Smooth muscle cell (in vitro differentiated cells): Measurements from ENCODE around the gene BORCS8. TPM values are rescaled to one million over a fixed set of nuclear protein-coding genes. Genes with fewer than 3 reads are reported as not detected.

Experiments used
- DNase-seq: peaks from one replicate; lab custom pipeline; 2025; ENCODE audit not compliant: unreplicated experiment; lab: John Stamatoyannopoulos, UW
- H2AFZ ChIP-seq: fragments of 200-600 bp; sonication (generic); 2 replicates; pipeline ENCODE4 v1.6.0; 2016; ENCODE audit warnings: antibody characterized with exemption, low read depth, mild to moderate bottlenecking
- H3F3A ChIP-seq: fragments of 200-600 bp; sonication (generic); 2 replicates; pipeline ENCODE4 v1.6.0; 2017; ENCODE audit warnings: antibody characterized with exemption, low read depth
- H3K27ac ChIP-seq: fragments of 200-600 bp; sonication (generic); 2 replicates; pipeline ENCODE4 v1.5.1; 2016; ENCODE audit warnings: low read depth, mild to moderate bottlenecking
- H3K27me3 ChIP-seq: fragments of 200-600 bp; sonication (generic); 2 replicates; pipeline ENCODE4 v1.6.1; 2016; ENCODE audit warnings: low read depth, mild to moderate bottlenecking
- H3K36me3 ChIP-seq: fragments of 200-600 bp; sonication (generic); 2 replicates; pipeline ENCODE4 v1.5.1; 2016; ENCODE audit warnings: low read depth
- H3K4me1 ChIP-seq: fragments of 200-600 bp; sonication (generic); 2 replicates; pipeline ENCODE4 v1.5.1; 2016; ENCODE audit warnings: low read depth
- H3K4me2 ChIP-seq: fragments of 200-600 bp; sonication (generic); 2 replicates; pipeline ENCODE4 v1.6.0; 2016; ENCODE audit warnings: mild to moderate bottlenecking
- H3K4me3 ChIP-seq: fragments of 200-600 bp; sonication (generic); 2 replicates; pipeline ENCODE4 v1.5.1; 2016; ENCODE audit warnings: mild to moderate bottlenecking
- H3K79me2 ChIP-seq: fragments of 200-600 bp; sonication (generic); 2 replicates; pipeline ENCODE4 v1.6.0; 2016; ENCODE audit warnings: low read depth, mild to moderate bottlenecking
- H3K9ac ChIP-seq: fragments of 200-600 bp; sonication (generic); 2 replicates; pipeline ENCODE4 v1.6.0; 2016; ENCODE audit warnings: low read depth
- H3K9me3 ChIP-seq: fragments of 200-600 bp; sonication (generic); replicated peaks from 2 replicates; pipeline ENCODE4 v1.5.1; 2016; ENCODE audit warnings: low read depth
- H4K20me1 ChIP-seq: fragments of 200-600 bp; sonication (generic); 2 replicates; pipeline ENCODE4 v1.6.0; 2016; ENCODE audit warnings: low read depth
- CTCF ChIP-seq: fragments of 200-600 bp; sonication (generic); IDR thresholded peaks from 2 replicates; pipeline ENCODE4 v1.5.1; 2017; ENCODE audit warnings: borderline replicate concordance, mild to moderate bottlenecking, antibody characterized with exemption; ENCODE audit not compliant: insufficient read depth, poor library complexity, severe bottlenecking
- WGBS: methylation state at CpG from one replicate; pipeline ENCODE4 v1.1.7; 2016; ENCODE audit warnings: low lambda C conversion rate; 5-methylcytosine and 5-hydroxymethylcytosine counted together
- polyA plus RNA-seq: library from polyadenylated mRNA; unstranded; fragments of >200 nt; fragmentation: Nextera tagmentation; extraction: Ambion mirVana; gene quantifications from 2 replicates; pipeline ENCODE4 v1.2.1, GENCODE V29; 2016
- total RNA-seq: library from RNA; depleted of rRNA; stranded (reverse); fragments of >200 nt; gene quantifications from 2 replicates; pipeline ENCODE4 v1.2.3, GENCODE V29; 2014

BORCS8 gene
- total and polyA plus RNA-seq, 2 experiments from 2014 or later: 10.0 to 15.7 TPM

DNA sequence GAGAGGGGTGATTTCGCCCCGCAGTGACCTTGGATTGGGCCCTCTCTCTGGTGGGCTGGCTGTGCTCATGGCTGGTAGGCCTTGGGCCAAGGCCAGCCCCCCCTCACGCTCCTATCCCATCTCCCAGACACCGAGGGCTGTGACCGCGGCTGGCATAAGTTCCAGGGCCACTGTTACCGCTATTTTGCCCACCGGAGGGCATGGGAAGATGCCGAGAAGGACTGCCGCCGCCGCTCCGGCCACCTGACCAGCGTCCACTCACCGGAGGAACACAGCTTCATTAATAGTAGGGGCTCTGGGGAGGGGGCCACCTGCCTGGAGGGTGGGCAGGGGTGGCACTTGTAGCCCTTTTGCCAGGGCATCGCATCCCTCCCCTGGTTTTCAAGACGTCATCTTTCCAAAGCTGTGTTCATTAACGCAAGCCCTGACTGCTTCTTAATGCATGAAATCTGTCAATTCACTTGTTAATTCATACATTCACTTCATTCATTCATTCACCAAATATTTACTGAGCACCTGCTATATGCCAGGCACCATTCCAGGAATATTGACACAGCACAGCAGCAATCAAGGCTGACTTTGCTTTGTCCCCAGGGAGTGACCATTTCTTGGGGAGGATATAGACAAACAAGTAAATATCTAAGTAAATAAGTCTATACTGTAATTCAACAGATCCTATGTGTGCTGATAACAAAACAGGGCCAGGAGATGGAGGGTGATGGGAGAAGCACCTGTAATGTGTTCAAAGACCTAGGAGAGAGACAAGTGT is 46.4 kb upstream of the BORCS8 start:
- Histone ChIP-seq H3K9ac (no peak overlapping the region), H3F3A (no peaks in the 10 kb centered on the region), H2AFZ (no peak overlapping the region), H3K36me3 (no peaks in the 10 kb centered on the region), H4K20me1 (no peaks in the 10 kb centered on the region), H3K9me3 (peaks cover 5% of the 10 kb centered on the region), H3K4me1 (no peaks in the 10 kb centered on the region), H3K79me2 (no peaks in the 10 kb centered on the region), H3K27me3 (peaks cover 9% of the 10 kb centered on the region), H3K27ac (no peak overlapping the region), H3K4me2 (no peak overlapping the region), H3K4me3 (no peak overlapping the region)
- WGBS: 86% methylated on average over 18 of the region's 18 CpGs
- no peak for TF ChIP-seq CTCF
- DNase-seq: no peak

DNA sequence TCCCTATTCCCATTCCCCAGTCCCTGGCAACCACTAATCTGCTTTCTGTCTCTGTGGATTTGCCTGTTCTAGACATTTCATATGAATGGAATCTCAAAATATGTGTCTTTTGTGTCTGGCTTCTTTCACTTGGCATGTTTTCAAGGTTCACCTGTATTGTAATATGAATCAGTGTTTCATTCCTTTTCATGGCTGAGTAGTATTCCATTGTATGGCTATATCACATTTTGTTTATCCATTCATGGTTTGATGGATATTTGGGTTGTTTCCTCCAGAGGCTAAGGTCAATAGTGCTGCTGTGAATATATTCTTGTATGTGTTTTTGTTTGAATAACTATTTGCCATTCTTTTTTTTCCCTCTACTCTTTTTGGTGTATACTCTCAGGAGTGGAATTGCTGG is 44.2 kb upstream of the BORCS8 start:
- Histone ChIP-seq H3K9me3 (peaks cover 5% of the 10 kb centered on the region), H3K4me3 (no peak overlapping the region), H3K36me3 (no peaks in the 10 kb centered on the region), H3K27ac (no peak overlapping the region), H3K4me1 (no peaks in the 10 kb centered on the region), H3F3A (no peaks in the 10 kb centered on the region), H3K9ac (no peak overlapping the region), H3K79me2 (no peaks in the 10 kb centered on the region), H3K27me3 (peaks cover 9% of the 10 kb centered on the region), H2AFZ (no peak overlapping the region), H4K20me1 (no peaks in the 10 kb centered on the region), H3K4me2 (no peak overlapping the region)
- no peak for TF ChIP-seq CTCF
- no peak for DNase-seq

DNA sequence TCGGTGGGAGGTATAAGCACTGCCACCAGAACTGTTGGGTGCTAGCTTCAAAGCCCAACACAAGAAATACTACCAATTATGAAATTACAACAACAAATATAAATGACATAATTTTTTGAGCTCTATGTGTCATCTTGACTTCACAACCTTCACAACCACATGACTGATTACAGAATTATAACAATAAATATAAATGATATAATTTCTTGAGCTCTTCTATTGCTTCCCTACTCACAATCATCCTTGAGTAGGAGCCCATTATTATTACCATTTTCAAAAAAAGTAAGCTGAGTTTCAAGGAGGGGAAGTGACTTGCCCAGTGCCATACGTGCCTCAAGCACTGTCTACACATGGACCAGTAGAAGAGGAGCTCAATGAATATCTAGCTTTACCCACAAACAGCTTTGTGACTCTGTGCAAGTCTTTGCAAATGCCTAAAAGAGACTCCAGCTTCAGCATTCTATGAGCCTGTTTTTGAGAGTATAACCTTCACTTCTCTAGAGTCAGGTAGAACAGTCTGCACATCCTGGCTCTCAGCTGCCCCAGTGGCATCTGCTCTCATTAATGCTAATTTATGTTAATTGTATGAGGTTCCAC is 42.4 kb upstream of the BORCS8 start:
- Histone ChIP-seq H2AFZ (no peak overlapping the region), H3K9me3 (peaks cover 5% of the 10 kb centered on the region), H3K4me1 (no peaks in the 10 kb centered on the region), H3K4me2 (no peak overlapping the region), H3K27ac (no peak overlapping the region), H3K4me3 (no peak overlapping the region), H3K27me3 (peaks cover 3% of the 10 kb centered on the region), H4K20me1 (no peaks in the 10 kb centered on the region), H3F3A (no peaks in the 10 kb centered on the region), H3K9ac (no peak overlapping the region), H3K36me3 (no peaks in the 10 kb centered on the region), H3K79me2 (no peaks in the 10 kb centered on the region)
- DNase-seq: no peak
- 89% methylated on average over 2 of the region's 2 CpGs for WGBS
- no peak for TF ChIP-seq CTCF
